ENCODE measurements around the gene COA8. TPM values are rescaled to one million over a fixed set of nuclear protein-coding genes. Genes with fewer than 3 reads are reported as not detected.

The COA8 gene
- total and polyA plus RNA-seq, 3 donors from 2014 or later: 28.9 to 152 (median 68.7) TPM

DNA sequence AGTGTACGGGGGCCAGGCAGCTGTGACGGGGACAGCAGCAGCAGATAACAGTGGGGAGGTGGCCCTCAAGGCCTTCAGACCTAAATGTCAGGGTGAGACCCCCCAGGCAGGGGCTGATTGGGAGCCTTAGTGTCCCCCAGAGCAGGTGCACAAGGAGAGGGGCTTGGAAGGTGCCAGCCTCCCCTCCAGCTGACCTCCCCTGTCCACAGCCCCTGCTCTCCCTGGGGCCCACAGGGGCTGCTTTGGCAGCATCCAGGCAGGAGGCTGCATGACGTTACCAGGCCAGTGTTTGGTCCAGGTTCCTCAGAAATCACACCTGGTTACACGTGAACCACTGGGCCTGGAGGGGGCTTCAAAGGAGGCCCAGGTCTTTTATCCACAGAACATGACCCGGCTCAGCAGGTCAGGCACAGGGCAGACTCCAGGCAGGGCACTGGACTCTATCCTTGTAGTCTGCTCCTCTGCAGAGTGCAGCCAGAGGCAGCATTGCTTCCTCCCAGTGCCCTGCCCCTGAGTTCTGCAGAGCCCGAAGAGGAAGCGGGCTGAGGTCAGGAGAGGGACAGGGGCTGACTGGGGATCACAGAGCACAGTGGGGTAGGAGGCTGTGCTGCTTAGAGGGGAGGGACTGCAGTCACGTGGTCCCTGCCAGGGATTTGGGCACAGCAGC is 36.4 kb upstream of the COA8 start:
- H3K4me3 ChIP-seq: no peak overlapping the region
- WGBS, 2 donors: 57 to 75% methylated on average over 7 to 8 of the region's 8 CpGs
- H3K27me3 ChIP-seq: no peaks in the 10 kb centered on the region
- no peak for TF ChIP-seq POLR2A (IDR thresholded peaks at IDR 0.05)
- TF ChIP-seq, protein P1, sequence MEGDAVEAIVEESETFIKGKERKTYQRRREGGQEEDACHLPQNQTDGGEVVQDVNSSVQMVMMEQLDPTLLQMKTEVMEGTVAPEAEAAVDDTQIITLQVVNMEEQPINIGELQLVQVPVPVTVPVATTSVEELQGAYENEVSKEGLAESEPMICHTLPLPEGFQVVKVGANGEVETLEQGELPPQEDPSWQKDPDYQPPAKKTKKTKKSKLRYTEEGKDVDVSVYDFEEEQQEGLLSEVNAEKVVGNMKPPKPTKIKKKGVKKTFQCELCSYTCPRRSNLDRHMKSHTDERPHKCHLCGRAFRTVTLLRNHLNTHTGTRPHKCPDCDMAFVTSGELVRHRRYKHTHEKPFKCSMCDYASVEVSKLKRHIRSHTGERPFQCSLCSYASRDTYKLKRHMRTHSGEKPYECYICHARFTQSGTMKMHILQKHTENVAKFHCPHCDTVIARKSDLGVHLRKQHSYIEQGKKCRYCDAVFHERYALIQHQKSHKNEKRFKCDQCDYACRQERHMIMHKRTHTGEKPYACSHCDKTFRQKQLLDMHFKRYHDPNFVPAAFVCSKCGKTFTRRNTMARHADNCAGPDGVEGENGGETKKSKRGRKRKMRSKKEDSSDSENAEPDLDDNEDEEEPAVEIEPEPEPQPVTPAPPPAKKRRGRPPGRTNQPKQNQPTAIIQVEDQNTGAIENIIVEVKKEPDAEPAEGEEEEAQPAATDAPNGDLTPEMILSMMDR (IDR thresholded peaks at IDR 0.05): no peak
- H3K27ac ChIP-seq: peak overlapping the region in 1 of 2 donors; percentile 59
- intact Hi-C loops (cut with DNase I; ENCODE audit: low total_unique reads): no loop called here
- H3K9me3 ChIP-seq: no peaks in the 10 kb centered on the region
- H3K4me1 ChIP-seq: peaks cover 55% of the 10 kb centered on the region
- no peaks in the 10 kb centered on the region for H3K36me3 ChIP-seq (ENCODE audit: low read depth, missing control alignments)
- DNase-seq: no peak

GRCh38 chr14:103526914-103527248 is 35.9 kb upstream of the COA8 start:
- H3K4me1 ChIP-seq: peaks cover 55% of the 10 kb centered on the region
- TF ChIP-seq, protein P1 (IDR thresholded peaks at IDR 0.05): no peak
- 58 to 77% methylated on average over 1 of the region's 1 CpG for WGBS, 2 donors
- no peaks in the 10 kb centered on the region for H3K9me3 ChIP-seq
- no peaks in the 10 kb centered on the region for H3K27me3 ChIP-seq
- H3K4me3 ChIP-seq: no peak overlapping the region
- DNase-seq: no peak
- no peaks in the 10 kb centered on the region for H3K36me3 ChIP-seq (ENCODE audit: low read depth, missing control alignments)
- intact Hi-C loops (cut with DNase I; ENCODE audit: low total_unique reads): no loop called here
- peak overlapping the region in 1 of 2 donors; percentile 97 for H3K27ac ChIP-seq

DNA sequence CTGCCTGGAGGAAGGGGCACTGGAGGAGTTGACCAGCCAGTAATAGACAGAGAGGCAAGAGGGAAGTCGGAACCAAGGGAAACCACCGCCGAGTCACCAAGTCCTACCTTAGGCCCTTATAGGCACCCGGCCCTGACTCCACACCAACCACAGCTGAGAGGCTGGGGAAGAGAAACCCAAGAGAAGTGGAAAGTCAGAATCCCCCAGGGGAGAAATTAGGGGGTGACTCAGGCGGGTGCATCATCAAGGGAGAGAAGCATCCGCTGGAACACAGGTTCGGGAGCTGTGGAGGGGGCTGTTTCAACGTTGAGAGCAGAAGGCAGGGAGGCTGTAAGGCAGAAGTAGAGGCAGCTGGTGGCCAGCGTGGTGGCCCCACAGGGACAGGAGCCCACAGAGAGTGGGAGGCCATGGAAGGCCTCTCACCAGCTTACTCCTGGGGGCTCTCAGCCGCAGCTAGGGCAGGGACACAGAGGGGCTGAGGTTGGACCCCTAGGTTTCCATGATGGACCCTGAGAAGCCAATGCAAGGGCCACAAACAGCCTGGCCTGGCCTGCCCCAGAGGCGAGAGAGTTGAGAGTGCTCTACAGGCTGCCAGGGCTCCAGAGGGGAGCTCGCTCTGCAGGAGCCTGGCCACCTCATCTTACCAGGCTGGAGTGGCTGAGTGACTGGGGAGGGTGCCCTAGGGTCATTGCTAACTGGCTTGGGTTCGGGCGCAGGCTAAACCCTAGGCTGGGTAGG is 35.2 kb upstream of the COA8 start:
- TF ChIP-seq, protein P1 (IDR thresholded peaks at IDR 0.05): no peak
- TF ChIP-seq POLR2A (IDR thresholded peaks at IDR 0.05): no peak
- DNase-seq: no peak
- no peak overlapping the region for H3K4me3 ChIP-seq
- no peaks in the 10 kb centered on the region for H3K9me3 ChIP-seq
- H3K27ac ChIP-seq: peak overlapping the region; percentile 71 to 97
- H3K4me1 ChIP-seq: peaks cover 59% of the 10 kb centered on the region
- intact Hi-C loops (cut with DNase I; ENCODE audit: low total_unique reads): no loop called here
- H3K27me3 ChIP-seq: no peaks in the 10 kb centered on the region
- H3K36me3 ChIP-seq (ENCODE audit: low read depth, missing control alignments): no peaks in the 10 kb centered on the region
- 66 to 72% methylated on average over 9 to 14 of the region's 14 CpGs for WGBS, 2 donors

GRCh38 chr14:103528146-103528586 is 34.6 kb upstream of the COA8 start:
- Histone ChIP-seq H3K27me3 (no peaks in the 10 kb centered on the region), H3K36me3 (ENCODE audit: low read depth, missing control alignments) (no peaks in the 10 kb centered on the region), H3K4me3 (peak overlapping the region; percentile 80 to 88), H3K27ac (peak overlapping the region; percentile 71 to 97), H3K4me1 (peaks cover 59% of the 10 kb centered on the region), H3K9me3 (no peaks in the 10 kb centered on the region)
- 11 to 15% methylated on average over 8 to 10 of the region's 10 CpGs for WGBS, 2 donors
- TF ChIP-seq, protein P1 (IDR thresholded peaks at IDR 0.05): no peak
- no peak for TF ChIP-seq POLR2A (IDR thresholded peaks at IDR 0.05)
- peak; percentile 70 for DNase-seq
- intact Hi-C loops (cut with DNase I; ENCODE audit: low total_unique reads): no loop called here

All from testis (tissue), 3 donors.